ENCODE results near the gene DNAAF5. TPM values are rescaled to one million over a fixed set of nuclear protein-coding genes. Genes with fewer than 3 reads are reported as not detected.

DNAAF5 gene
- total RNA-seq, result 18.6 and 19.9 TPM in 2 replicates

DNA sequence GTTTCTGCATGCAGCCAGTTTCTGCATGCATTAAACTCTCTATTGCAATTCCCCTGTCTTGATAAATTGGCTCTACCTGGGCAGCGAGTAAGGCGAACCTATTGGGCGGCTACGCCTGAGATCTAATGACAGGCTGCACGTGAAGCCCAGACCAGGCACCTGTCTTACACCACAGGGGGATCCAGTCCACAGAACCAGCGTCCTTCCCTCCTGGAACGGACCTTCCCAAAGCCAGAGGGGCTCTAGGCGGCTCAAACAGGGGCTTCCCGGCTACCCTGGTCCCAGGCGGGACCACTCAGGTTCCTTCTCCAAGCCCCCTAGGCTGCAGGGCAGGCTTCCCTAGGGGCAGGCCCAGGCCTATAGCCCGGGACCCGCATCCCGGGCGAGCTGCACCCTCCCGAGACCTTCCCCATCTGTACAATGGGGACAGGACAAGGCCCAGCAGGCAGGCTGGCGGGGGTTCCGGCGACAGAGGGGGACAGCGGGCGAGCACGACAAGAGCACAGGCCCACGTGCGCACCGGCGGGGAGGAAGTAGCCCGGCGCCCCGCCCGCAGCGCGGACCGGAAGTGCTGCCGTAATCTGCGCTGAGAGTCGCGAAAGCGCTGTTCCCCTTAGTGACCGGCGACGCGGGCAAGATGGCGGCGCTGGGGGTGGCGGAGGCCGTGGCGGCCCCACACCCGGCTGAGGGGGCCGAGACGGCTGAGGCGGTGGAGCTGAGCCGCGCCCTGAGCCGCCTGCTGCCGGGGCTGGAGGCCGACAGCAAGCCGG is at the start of gene DNAAF5:
TSS of gene DNAAF5 (plus strand) at position 616 of the 770 bp plus-strand sequence. CDS start at position 638, 22 bp downstream.

DNA sequence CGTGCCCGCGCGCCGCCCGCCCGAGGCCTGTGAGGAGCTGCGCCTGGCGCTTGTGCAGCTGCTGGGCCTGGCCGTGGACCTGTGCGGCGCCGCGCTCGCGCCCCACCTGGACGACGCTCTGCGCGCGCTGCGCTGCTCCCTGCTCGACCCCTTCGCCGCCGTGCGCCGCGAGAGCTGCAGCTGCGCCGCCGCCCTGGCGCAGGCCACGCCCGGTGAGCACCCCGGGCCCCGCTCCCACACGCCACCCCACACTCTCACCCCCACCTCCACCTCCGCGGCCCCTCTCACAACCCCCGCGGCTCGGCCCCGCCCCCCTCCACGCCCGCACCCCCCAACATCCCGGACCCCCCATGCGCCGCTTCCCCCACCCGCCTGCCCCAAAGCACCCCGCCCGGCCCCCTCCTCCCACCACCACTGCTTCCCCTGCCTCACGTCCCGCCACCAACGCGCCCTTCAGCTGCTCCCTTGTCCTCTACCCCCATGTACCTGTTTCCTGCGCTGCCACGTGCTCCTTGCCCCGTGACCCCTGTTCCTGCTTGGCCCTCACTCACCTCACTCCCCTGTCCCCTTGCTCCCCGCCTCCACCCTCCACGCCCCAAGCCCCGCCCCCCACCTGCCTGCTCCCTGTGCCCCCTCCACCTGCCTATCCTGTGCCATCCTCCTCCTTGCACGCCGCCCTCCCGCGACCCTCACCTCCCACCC is 756 bp downstream of the DNAAF5 start, which contains the start of gene PRKAR1B:
TSS of gene PRKAR1B (minus strand) at position 178 of the 702 bp plus-strand sequence. CDS start 15,776 bp downstream, outside the sequence.

DNA sequence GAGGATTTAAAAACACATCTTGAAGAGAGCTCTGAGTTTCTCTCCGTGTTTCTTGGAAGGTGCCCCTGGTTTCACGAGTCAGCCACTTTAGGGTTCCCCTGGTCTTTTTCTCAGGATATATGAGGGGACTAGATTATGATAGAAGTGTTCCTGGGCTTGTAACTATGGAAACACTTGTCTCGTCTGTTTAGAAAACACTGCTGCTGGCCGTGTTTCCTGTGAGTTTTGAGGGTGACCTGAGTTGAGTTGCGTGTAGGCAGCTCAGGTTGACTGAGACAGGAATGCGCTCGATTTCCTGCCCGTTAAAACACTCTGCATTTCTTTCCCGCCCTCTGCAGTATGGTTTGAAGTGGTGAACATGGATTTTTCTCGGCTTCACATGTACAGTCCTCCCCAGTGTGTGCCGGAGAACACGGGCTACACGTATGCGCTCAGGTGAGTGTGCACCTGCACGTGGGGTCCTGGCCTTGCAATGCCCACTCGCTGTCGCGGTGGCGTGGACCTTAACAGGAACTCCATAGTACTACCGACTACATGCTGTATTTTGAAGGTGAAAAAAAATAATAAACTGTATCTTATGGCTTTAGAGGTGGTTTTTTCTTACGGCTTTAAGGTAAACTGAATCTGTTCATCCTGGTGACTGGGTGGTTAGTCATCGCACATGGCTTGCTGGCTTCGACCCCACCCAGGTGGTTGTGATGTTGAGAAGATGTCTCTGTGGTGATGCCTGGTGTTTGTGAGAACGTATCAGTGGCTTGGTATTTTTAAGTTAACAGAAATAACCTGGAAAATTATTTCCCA is 105.9 kb downstream of the DNAAF5 start, which contains the start of gene SUN1:
TSS of gene SUN1 (plus strand) at position 310 of the 801 bp plus-strand sequence. CDS start at position 359, 49 bp downstream.

Other genes starting within 250 kb of the DNAAF5 start
- gene PDGFA, start 206.9 kb upstream of the DNAAF5 start, total RNA-seq, result 23.7 and 24.3 TPM in 2 replicates
- gene PRKAR1B, start 582 bp downstream of the DNAAF5 start, total RNA-seq, result 16.2 and 16.3 TPM in 2 replicates
- gene SUN1, start 105.8 kb downstream of the DNAAF5 start, total RNA-seq, result 68.3 and 97.2 TPM in 2 replicates
- 17.1 and 18.3 TPM in 2 replicates for gene GET4, start 149.9 kb downstream of the DNAAF5 start, total RNA-seq
- gene ADAP1, start 228.0 kb downstream of the DNAAF5 start, total RNA-seq, result 5.8 and 9.0 TPM in 2 replicates
- gene COX19, start 248.8 kb downstream of the DNAAF5 start, total RNA-seq, result 5.3 and 5.4 TPM in 2 replicates

Data from pericardium fibroblast (primary cell).